NCI-H2171 treated with DMSO at 0.1 percent for 48 hours (cell line): ENCODE data around the gene TLR5.

Experiments
- DNase-seq: peaks from one replicate; lab custom pipeline; 2025; lab: John Stamatoyannopoulos, UW

The TLR5 gene

DNA sequence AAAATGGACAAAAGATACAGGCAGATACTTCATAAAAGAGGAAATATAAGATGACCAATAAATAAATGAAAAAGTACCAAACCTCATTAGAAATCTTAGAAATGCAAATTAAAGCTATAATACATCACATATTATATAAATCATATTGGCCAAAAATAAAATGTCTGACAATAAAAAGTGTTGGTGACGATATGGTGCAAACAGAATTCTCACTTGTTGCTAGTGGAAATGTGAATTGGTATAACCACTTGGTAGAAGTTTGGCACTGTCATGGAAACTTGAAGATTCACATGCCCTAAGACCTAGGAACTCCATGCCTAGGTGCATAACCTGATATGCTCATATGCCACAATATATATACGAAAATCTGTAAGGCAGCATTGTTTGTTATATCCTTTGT is 4.4 kb upstream of the TLR5 start:
- DNase-seq = no peak

DNA sequence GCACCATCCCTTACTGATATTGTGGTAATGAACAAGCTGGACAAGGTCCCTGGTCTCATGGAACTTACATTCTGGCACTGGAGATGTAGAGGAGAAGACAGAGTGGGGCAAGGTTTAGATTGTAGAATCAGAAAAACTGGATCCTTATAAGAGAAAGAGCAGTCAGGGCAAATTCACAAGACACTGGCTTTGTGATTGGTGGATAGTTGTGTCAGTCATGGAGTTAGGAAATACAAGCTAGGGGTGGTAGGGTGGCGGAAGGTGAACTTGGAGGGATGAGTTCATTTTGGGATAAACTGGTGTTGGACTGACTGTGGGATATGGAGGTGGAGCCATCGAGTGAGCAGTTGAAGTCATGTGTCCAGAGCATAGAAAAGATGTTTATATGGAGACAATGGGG is 3.7 kb upstream of the TLR5 start:
- no peak for DNase-seq

DNA sequence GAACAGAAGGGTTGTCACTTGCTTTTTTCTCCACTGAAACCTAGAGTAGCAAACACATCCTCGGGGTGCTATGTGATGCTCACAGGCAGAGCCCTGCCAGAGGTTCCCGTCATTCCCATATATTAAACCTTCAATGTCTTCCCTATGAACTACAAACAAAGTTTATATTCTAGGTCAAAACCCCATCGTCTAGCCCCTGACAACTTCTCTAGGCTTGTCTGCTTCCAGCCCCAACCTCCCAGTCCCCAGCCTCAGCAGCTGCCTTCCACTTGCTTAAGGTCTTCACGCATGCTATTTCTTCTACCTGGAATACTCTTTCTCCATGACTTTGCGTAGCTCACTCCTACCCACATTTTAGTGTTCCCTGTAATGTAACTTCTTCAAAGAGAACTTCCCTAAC is 1.9 kb upstream of the TLR5 start:
- no peak for DNase-seq

DNA sequence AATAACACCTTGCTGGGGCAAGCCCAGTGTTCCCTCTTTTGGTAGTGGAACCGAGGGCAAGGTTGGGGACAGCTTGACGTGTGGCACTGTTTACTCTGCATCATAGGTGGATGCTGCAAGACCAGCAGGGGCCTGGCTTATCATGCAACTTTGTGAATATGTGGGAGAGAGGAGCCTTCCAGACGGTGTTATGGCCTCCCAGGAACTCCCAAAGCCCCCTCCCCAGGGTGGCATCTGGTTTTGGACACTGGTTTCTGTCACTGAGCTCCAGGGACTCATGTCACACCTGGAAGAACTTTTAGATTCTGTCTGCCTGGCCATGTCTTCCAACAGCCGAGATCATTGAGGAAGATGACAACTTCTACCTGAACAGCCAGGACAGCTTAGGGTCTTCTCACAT is 1.4 kb upstream of the TLR5 start:
- DNase-seq = no peak

DNA sequence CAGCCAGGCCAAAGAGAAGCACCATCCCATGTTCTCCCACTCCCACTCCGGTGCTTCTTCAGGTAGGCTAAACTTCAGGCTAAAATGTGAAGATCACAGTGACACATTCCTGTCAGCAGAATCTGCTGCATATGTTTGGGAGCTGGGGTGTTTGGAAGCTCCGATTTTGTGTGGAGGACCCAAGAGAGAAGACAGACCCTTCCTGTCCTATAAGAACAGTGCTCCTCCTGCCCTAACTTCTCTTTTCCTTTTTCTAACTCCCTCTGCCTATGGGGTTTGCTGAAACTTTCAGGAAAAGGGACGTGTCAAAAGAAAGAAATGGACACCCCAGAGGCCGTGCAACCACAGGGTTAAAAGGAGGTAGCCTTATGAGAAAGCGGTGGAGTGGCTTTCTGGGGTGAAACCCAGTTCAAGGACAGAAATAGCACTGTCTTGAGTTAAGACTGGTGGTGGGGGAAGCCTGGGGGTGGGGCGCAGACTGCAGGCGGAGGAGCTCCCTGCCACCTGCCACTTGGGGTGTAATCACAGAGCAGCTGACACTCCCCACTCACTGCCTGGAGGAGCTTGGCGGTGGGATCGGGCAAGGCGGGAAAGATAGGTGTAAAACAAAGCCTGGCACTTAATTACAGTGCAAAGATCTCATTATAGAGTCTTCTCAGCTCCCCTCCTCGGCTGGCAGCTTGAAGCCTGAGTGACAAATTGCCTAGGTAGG is 645 bp upstream of the TLR5 start:
- peak; percentile 76 for DNase-seq

DNA sequence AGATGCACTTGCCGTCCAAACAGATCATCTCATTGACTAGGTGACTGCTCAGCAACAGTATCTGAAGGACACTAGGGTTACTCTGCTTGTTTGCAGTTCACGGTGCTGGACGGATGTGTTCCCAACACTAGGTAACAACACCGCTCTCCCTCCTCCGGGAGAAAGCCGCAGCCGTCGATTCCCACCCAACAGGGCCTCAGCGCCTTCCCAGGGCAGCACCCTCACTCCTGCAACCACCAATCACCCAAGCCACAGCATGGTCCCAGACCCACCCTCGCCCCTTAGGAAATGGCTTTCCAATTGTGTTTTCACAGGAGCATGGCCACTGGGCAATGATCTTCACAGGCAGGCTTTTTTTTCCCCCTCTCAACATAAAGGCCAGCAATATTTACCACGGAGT is 779 bp downstream of the TLR5 start:
- no peak for DNase-seq

DNA sequence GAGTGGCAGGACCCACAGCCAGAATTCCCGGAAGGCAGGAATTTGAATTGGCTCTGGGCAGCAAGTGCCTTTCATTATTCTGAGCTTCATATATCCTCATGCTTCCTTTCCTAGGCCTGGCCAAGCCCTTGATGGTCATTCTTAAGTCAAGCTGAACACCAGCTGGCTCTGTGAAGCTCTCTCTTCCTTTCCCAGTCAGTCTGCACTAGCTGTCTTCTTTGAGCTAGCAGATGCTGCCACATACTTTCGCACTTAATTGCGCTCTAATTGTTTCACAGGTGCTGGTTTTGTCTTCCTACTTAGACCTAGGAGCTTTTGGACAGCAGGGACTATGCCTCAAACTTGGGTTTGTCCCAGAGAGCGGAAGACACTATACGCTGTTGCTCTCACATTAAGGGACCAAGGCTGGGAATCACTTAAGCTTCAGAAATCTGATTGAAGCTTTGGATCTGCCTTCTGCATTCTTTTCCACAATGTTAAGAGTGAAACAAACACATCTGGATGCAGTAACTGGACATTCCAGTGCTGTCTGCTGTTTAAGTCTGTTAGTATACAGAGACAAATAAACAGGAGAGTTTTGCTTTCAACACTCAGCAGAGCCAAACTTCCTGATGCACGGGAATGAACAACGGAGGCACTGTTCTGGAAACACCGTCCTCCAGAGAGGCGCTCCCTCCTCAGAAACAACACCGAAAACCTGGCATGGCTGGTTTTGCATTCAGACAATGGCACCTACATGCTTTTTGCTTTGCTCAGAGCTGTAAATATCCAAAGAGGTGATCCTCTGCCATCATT is 2.2 kb downstream of the TLR5 start:
- peak; percentile 27 for DNase-seq

DNA sequence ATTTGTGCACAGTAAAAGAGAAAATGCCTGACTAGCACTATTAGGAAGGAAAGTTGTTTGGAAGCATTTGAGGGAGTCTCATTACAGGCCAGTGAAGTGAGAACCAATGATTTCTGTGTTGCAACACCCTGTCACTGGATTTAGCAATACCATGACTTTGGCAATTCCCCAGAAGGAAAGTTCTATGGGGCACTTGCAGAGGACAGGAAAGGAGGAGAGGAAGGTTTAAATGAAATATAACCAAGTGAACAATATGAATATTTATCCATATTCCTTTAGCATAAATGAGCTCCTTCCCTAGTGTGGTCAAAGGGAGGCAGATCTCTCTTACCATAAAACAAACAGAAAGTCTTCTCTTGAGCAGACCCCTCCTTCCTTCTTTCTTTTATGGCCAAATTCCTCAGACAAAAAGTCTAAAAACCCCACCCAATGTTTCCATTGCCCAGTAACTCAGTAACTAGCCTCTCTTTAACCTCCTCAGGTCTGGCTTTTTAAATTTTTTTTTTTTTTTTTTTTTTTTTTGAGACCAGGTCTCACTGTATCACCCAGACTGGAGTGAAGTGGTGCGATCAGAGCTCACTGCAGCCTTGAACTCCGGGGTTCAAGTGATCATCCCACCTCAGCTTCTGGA is 5.5 kb downstream of the TLR5 start:
- DNase-seq = no peak

DNA sequence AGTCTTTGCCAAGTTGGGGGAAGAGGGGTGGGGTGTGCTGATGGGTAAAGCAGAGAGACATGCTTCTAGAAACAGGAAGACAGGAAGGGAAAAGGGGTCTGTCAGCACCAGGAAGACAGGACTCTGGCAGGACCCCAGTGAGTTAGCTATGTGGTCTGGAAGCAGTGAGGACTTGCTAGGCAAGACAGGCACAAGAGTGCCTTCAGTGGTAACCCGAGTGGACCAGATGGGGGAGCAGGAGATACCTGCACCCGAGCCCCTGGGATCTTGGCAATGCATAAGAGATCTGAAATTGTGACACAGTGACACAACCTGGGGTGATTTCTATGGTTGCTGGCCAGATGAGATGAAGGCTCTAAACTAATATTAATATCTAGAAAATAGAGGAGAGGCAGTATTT is 7.0 kb downstream of the TLR5 start:
- no peak for DNase-seq

DNA sequence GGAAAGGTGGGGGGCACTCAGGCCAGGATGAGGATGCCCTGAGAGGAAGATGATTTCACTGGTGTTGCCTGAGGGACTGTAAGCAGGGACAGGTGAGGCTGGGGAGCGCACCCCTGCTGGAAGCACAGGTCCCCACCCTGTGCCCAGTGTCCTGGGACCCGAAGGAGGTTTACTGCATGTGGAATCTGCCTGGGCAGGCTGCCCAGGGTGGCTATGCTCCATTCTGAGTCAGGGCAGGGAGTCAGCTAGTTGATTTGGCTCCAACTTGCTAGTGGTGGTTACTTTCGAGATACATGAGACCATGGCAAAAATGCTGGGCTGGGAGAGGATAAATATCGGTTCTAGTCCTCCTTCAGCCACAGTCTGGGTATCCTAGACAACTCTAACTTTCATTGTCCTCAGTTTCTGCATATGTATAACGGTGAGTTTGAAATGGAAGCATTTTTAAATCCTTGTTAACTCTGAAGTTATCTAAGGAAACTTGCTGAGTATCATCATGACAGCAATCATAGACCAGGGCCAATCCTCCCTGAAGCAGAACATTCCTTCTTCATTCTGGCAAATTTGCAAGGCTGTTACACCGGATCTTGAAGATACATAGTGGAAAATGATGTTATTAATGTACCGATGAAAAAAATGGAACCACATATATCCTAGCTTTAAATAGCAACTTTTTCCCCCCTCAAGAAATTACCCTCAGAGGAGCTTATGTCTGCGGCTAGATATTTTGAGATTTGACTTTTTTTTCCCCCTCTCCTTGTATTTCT is 7.7 kb downstream of the TLR5 start:
- DNase-seq = no peak

DNA sequence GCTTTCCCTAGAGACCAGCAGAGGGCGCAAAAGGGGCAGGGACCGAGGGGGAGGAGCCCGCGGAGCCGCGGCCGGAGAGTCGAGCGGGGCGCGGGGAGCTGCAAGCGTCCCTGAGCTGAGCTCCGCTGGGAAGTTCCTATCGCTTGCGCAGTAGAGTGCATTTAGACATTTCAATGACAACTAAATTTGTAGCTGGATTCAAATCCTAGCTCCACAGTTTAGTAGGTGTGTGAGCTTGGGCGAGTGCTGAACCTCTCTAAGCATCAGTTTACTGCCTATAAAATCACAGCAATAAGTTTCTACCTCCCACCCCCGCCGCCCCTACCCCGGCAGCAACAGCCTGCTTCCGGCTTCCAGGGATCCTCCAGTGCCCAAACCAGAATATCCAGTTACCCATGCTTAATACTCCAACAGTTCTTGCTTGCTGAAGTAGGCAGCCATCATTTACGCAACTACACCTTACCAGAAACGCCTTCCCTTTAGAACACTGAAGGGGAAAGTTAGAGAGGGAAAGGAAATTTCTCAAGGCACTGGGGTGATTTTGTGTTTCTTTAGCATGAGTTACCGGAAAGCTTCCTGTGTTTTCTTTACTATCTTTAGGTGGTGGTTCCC is 9.1 kb downstream of the TLR5 start:
- peak; percentile 79 for DNase-seq

DNA sequence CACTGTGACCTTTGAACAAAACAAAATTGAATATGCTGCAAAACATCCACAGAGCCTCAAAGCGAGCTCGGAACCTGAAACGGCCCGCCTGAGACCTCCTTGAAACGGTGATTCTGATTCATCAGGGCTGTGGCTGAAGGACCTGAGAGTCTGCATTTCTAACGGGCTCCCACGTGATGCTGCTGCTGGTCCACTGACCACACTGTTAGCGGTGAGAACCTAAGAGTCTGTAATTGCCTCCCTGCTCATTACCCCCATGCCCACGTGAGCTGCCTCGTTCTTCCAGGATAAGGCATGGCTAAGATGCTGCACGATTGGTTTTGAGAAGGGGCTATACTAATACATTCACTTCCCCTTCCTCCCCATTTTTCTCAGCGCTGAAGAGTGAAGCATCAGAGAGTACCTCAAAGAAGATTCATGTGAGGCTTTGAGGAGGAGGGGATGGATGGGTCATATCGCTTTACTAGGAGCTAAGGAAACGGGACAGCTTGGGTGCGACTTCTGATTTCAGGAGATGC is 9.7 kb downstream of the TLR5 start:
- DNase-seq = no peak

DNA sequence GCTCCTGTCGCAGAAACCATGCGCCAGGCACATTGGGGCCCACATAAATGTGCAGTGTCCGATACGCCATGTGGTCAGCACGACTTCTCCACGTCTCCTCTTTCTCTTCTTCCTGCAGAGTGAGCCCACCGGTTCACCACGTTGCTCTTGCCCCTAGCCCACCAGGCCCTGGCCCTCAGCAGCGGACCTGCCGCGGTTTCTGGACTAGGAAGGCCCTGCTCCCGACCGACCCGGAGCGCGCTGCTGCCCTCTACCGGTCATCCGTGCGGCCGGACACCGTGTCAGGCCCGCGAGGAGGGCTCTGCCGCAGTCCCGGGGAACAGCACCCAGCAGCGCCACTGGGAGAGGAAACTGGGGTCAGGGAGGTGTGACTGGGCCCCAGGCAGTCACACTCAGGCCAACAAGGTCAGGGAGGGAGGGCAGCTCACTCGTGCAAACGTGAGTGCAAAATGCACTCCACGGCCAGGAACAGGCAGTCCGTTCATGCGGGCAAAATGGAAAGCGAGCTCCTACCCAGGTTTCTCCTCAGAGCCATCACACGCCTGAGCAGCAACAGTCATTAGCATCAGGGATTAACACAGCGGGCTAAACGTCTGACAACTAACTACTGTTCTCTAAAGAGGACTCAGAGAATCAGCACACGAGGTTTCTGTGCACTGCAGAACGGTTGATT is 13.7 kb downstream of the TLR5 start:
- DNase-seq = no peak

DNA sequence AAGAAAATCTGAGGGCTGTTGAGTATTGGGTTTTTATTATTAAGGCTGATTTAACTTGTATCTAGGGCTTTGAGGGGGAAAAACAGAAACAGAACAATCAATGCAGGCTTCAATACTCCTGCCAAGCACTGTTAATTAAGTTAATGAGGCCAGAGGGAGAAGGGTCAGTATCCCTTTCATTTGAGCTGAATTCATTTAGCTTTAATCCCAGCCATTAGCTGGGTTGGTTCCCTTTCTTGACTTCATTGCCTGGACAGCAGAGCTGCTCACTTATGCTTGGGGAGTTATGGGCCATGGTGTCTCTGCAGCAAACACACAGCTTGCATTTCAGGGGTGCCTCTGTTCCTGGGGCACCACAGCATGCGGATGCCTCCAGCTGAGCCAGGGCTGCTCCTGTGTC is 16.3 kb downstream of the TLR5 start:
- DNase-seq = no peak

DNA sequence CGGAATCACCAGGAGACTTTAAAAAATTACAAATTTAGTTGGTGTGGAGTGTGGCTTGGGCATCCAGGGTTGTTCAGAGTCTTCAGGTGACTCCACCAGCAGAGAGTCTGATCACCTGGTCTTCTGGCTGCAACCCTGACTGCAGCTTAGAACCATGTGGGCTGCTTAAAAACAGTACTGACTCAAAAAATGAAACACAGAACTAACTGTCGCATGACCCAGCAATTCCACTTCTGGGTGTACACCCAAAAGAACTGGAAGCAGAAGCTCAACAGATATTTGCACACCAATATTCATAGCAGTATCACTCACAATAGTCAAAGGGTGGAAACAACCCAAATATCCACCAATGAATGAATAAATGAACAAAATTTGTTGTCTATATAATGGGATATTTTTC is 17.3 kb downstream of the TLR5 start:
- DNase-seq = no peak

DNA sequence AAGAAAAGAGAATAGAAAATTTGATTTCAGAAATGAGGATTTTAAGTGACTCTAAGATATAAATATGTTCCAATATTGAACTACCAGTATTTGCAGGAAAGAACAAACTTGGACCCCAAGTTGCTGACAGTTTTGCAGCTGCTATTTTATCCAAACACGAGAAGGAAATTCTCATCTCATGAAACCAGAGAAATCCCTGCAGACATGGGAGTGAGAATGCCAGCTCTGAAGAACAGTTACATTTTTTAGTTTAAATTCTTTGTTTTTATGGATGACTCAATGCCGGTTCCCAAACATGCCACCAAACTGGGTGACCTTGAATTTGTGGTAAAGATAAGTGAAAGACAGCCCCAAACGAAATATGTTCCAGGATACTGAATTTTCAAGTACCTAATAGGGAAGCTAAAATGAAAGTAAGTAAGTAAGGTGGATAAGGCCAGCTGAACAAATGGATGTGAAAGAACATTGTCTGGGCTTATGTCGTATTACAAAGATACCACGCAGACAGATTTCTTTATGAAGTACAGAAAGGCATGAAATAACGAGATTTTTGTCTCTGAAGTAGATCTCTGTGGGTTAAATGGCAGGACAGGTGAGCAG is 19.9 kb downstream of the TLR5 start:
- DNase-seq = no peak

DNA sequence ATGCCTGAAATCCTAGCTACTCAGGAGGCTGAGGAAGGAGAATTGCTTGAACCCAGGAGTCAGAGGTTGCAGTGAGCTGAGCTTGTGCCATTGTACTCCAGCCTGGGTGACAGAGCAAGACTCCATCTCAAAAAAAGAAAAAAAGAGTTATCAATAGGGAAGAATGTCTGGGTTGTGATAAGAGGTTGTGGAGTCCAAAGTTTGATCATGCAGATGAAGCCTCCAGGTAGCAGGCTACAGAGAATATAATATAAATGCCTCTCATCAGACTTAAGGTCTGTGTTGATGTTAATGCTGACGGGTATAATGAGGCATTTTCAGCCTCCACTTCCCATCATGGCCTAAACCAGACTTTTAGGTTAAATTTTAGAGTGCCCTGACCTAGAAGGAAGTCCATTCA is 24.6 kb downstream of the TLR5 start:
- no peak for DNase-seq

DNA sequence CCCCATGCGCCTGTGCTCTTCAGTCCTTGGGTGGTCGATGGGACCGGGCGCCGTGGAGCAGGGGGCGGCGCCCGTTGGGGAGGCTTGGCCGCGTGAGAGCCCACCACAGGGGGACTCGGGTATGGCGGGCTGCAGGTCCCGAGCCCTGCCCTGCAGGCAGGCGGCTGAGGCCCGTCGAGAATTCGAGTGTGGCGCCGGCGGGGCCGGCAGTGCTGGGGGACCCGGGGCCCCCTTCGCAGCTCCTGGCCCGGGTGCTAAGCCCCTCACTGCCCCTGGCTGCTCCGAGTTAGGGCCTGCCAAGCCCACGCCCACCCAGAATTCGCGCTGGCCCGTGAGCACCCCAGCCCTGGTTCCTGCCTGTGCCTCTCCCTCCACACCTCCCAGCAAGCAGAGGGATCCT is 26.1 kb downstream of the TLR5 start:
- no peak for DNase-seq

DNA sequence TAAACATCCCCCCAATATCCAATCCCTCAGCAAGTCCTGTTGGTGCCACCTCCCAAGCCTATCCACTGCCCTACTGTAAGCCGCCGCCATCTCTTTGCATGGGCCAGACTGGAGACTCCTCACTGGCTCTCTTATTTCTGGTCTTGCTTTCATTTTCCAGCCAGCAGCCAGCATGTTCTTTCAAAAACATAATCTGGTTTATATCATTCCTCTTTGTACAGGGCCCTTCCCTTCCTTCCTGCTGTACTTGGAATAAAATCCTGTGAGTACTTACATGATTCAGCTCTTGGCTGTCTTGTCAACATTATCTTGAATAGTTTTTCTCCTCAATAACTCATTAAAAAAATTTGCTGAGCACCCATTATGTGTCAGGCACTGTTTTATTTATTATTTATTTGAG is 28.2 kb downstream of the TLR5 start:
- no peak for DNase-seq

DNA sequence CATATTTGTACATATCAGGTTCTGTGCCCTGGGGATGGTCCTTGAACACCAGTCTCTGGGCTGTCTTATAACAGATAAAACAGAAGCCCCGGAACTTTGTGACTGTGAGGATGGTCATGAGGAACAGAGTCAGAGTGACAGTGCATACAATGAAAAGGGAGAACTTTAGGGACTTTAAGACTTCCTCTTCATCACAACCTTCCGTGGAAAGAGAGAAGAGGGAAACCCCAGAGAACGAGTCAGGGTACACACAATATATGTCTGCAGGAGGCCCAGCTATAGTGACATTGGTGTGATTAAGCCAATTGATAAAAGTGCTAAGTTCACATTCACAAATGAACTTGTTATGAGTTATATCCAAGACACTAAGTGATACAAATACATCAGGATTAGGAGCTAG is 32.1 kb downstream of the TLR5 start:
- DNase-seq = no peak

DNA sequence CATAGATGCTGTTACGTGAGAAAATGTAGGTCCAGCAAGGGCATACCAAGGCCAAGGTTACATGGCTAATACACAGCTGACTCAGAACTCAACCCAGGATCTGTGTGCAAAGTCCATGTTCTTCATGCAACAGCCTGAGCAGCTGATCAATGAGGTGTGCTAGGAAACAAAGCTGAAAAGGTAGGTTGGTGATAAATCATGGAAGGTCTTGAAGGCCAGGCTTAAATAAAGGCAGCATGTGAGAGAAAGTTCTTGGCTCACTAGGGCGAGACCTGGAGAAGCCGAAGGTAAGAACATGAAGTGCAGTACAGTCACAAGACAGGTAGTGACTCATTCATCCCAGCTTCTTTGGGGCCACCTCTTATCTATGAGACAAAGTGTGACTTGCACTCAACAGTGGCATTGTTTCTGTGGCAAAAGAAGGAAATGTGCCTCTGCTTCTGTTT is 33.4 kb downstream of the TLR5 start:
- DNase-seq = no peak
